Left cardiac atrium (tissue), 4 donors: Measurements from ENCODE around the gene ENO2. TPM values are rescaled to one million over a fixed set of nuclear protein-coding genes. Genes with fewer than 3 reads are reported as not detected.

Experiments
- ATAC-seq, 2 donors: fragments of 200-7000 bp; cut with Tn5 transposase; one replicate each; pipeline ENCODE4 v1.9.1; 2020; ENCODE audit warnings: mild to moderate bottlenecking in 2 of 2, moderate library complexity in 2 of 2
- DNase-seq: peaks from one replicate; pipeline ENCODE4 v3.0.0-alpha.2; 2020
- intact Hi-C, 2 donors: fragments of 100-400 bp; cut with DNase I; formaldehyde crosslinking; loops; one replicate each; pipeline versions ENCODE4 v1.14.1 to v1.15.1; 2022 to 2023
- microRNA-seq, 2 donors: library from miRNA; unstranded; fragments of <30 nt; microRNA quantifications; one replicate each; pipeline ENCODE4 v1.2.0, GENCODE V29; 2020
- total RNA-seq, 2 donors: library from RNA; stranded (reverse); fragmentation: NEBNext Ultra II Directional; extraction: Animal tissue kit (Norgen Biotek cat#: 25700); gene quantifications; one replicate each; pipeline ENCODE4 v1.2.1, GENCODE V29; 2021
- donor health status: DM: no; HTN: yes; CAD: no.
- donor health status: DM: no; HTN: yes; CAD: no; lungs with severe emphysema.
- donor health status: DM: yes; HTN: yes; CAD: no.
- donor health status: Dilated cardiomyopathy.

The ENO2 gene
- total RNA-seq, 2 donors from 2014 or later: 12.8 to 24.9 TPM

GRCh38 chr12:6964605-6965025 lies 50.2 kb downstream of the ENO2 start:
- ATAC-seq: no peak
- DNase-seq: no peak
- intact Hi-C loops: loop anchor here in 1 of 2 donors (2.0 kb wide), 1 partner anchor 42 kb away; no protein-coding TSS in a partner anchor

GRCh38 chr12:6965026-6965661 lies 50.8 kb downstream of the ENO2 start:
- intact Hi-C loops: loop anchor here in 1 of 2 donors (2.0 kb wide), 1 partner anchor 42 kb away; no protein-coding TSS in a partner anchor
- ATAC-seq: peak; percentile 69 to 76
- DNase-seq: peak; percentile 91

- DNase-seq (peak; percentile 5), ATAC-seq (no peak)
- intact Hi-C loops: loop anchor here in 1 of 2 donors (2.0 kb wide), 1 partner anchor 43 kb away; no protein-coding TSS in a partner anchor
Observed at GRCh38 chr12:6965714-6966113, 51.3 kb downstream of the ENO2 start.

GRCh38 chr12:6966351-6966750 lies 52.0 kb downstream of the ENO2 start:
- DNase-seq (peak; percentile 1), ATAC-seq (no peak)
- intact Hi-C loops: no loop called here

GRCh38 chr12:6967651-6968100 lies 53.3 kb downstream of the ENO2 start:
- intact Hi-C loops: no loop called here
- DNase-seq (peak; percentile 14), ATAC-seq (no peak)

GRCh38 chr12:6968426-6968825 lies 54.0 kb downstream of the ENO2 start:
- intact Hi-C loops: no loop called here
- peak; percentile 16 for DNase-seq
- ATAC-seq: no peak

GRCh38 chr12:6970096-6970527 lies 55.7 kb downstream of the ENO2 start:
- intact Hi-C loops: no loop called here
- ATAC-seq (peak; percentile 30 to 39), DNase-seq (peak; percentile 49)

Small RNA genes within 50 kb of the gene (microRNA-seq; reads per million reads assigned to microRNA genes)
- 1.8 to 5.4 reads per million in 2 donors for gene MIR141
- 14.7 to 17.4 reads per million in 2 donors for gene MIR200C

Other genes with a start within 250 kb of the ENO2 start
- gene ZNF384, start 225.2 kb upstream of the ENO2 start, total RNA-seq: 10 to 100 TPM; 28.3 to 31.2 TPM
- gene PIANP, start 213.8 kb upstream of the ENO2 start, total RNA-seq: under 1 TPM; 0.18 to 0.42 TPM
- 10 to 100 TPM; 61.3 to 71.2 TPM for gene COPS7A, start 190.5 kb upstream of the ENO2 start, total RNA-seq
- 100 to 1,000 TPM; 118 to 149 TPM for gene MLF2, start 161.4 kb upstream of the ENO2 start, total RNA-seq
- gene PTMS, start 148.2 kb upstream of the ENO2 start, total RNA-seq: 100 to 1,000 TPM; 164 to 189 TPM
- under 1 TPM; 0.62 to 0.97 TPM for gene LAG3, start 142.1 kb upstream of the ENO2 start, total RNA-seq
- 10 to 100 TPM; 11.6 to 24.2 TPM for gene CD4, start 125.1 kb upstream of the ENO2 start, total RNA-seq
- 1 to 10 TPM; 5.3 to 8.4 TPM for gene GPR162, start 92.8 kb upstream of the ENO2 start, total RNA-seq
- 10 to 100 TPM; 13.2 to 22.3 TPM for gene P3H3, start 86.2 kb upstream of the ENO2 start, total RNA-seq
- gene GNB3, start 73.7 kb upstream of the ENO2 start, total RNA-seq: 1 to 10 TPM; 2.3 to 5.8 TPM
- under 1 TPM in 1 of 2 donors, not detected in 1; 0.82 TPM for gene CDCA3, start 63.3 kb upstream of the ENO2 start, total RNA-seq
- 10 to 100 TPM; 63.4 to 65.4 TPM for gene USP5, start 62.4 kb upstream of the ENO2 start, total RNA-seq
- gene TPI1, start 47.0 kb upstream of the ENO2 start, total RNA-seq: 100 to 1,000 TPM; 642 to 858 TPM
- gene SPSB2, start 41.3 kb upstream of the ENO2 start, total RNA-seq: 1 to 10 TPM; 3.7 to 4.1 TPM
- gene LRRC23, start 9.8 kb upstream of the ENO2 start, total RNA-seq: 10 to 100 TPM in 1 of 2 donors, 1 to 10 TPM in 1; 8.1 to 10.5 TPM
- gene ATN1, start 13.4 kb downstream of the ENO2 start, total RNA-seq: 10 to 100 TPM; 75.3 to 83.1 TPM
- not detected for gene RNU7-1, start 29.2 kb downstream of the ENO2 start, total RNA-seq
- 100 to 1,000 TPM; 249 to 282 TPM for gene C12orf57, start 29.4 kb downstream of the ENO2 start, total RNA-seq
- 10 to 100 TPM; 13.0 to 18.9 TPM for gene PTPN6, start 36.8 kb downstream of the ENO2 start, total RNA-seq
- 100 to 1,000 TPM; 117 to 157 TPM for gene PHB2, start 56.1 kb downstream of the ENO2 start, total RNA-seq
- 10 to 100 TPM; 34.4 to 36.6 TPM for gene EMG1, start 56.3 kb downstream of the ENO2 start, total RNA-seq
- gene LPCAT3, start 103.9 kb downstream of the ENO2 start, total RNA-seq: 10 to 100 TPM; 22.6 to 29.4 TPM
- 100 to 1,000 TPM; 222 to 287 TPM for gene C1S, start 146.1 kb downstream of the ENO2 start, total RNA-seq
- 100 to 1,000 TPM; 331 to 488 TPM for gene C1R, start 177.9 kb downstream of the ENO2 start, total RNA-seq
- gene C1RL, start 194.6 kb downstream of the ENO2 start, total RNA-seq: 10 to 100 TPM; 23.0 to 29.8 TPM
- 1 to 10 TPM in 1 of 2 donors, under 1 TPM in 1; 0.97 to 2.1 TPM for gene RBP5, start 214.3 kb downstream of the ENO2 start, total RNA-seq
- 10 to 100 TPM; 14.7 to 17.0 TPM for gene CLSTN3, start 215.8 kb downstream of the ENO2 start, total RNA-seq